K562 (cell line): ENCODE measurements around the gene MSRB3. TPM values are rescaled to one million over a fixed set of nuclear protein-coding genes. Genes with fewer than 3 reads are reported as not detected.
A peak's percentile ranks its signal among the peaks of the same experiment; 100 is the strongest.

Experiments
- CBX3 ChIP-seq, 2 experiments: IDR thresholded peaks; 1 replicate in 1 of 2; 2 replicates in 1 of 2; pipeline ENCODE4 v1.6.1; 2012; ENCODE audit warnings: inconsistent platforms in 2 of 2, low read length in 2 of 2, borderline replicate concordance in 1 of 2, control low read depth in 1 of 2
- EHMT2 ChIP-seq: fragments of 450-650 bp; IDR thresholded peaks from 2 replicates; pipeline ENCODE4 v1.6.1; 2018; ENCODE audit warnings: antibody characterized with exemption
- GATAD2A ChIP-seq: fragments of 450-650 bp; IDR thresholded peaks from 2 replicates; pipeline ENCODE4 v1.6.1; 2017
- GTF3C2 ChIP-seq: IDR thresholded peaks from 3 replicates; pipeline ENCODE4 v1.6.1; 2011; ENCODE audit warnings: borderline replicate concordance, mild to moderate bottlenecking, moderate library complexity; ENCODE audit not compliant: insufficient read length; ENCODE audit errors: extremely low read depth
- MYC ChIP-seq, 2 experiments: fragments of 250-450 bp in 1 of 2; sonication (Bioruptor Pico) in 1 of 2; IDR thresholded peaks; 2 replicates each; pipeline versions ENCODE4 v1.5.1 to v1.6.1; 2012 to 2021; ENCODE audit warnings: low read depth in 2 of 2, borderline replicate concordance in 1 of 2, improper control_type of control experiment in 1 of 2, low read length in 1 of 2, mild to moderate bottlenecking in 1 of 2, moderate library complexity in 1 of 2
- SMAD1 ChIP-seq: fragments of 150-350 bp; IDR thresholded peaks from 2 replicates; pipeline ENCODE4 v1.6.1; 2014; ENCODE audit warnings: low read length, low read depth; ENCODE audit not compliant: partially characterized antibody
- UBTF ChIP-seq, 2 experiments: IDR thresholded peaks; 2 replicates each; pipeline ENCODE4 v1.6.1; 2012; ENCODE audit warnings: improper control_type of control experiment in 2 of 2, low read depth in 2 of 2, low read length in 2 of 2, borderline replicate concordance in 1 of 2
- XRCC4 ChIP-seq: IDR thresholded peaks from one replicate; pipeline ENCODE4 v1.6.1; 2011; ENCODE audit not compliant: insufficient read depth, insufficient read length; ENCODE audit errors: extremely low read depth
- ZBTB11 ChIP-seq, 3 experiments: fragments of 200-800 bp in 1 of 3; fragments of 250-450 bp in 1 of 3; fragments of 450-650 bp in 1 of 3; sonication (Bioruptor Pico) in 1 of 3; sonication (Bioruptor generic) in 1 of 3; formaldehyde crosslinking in 1 of 3; IDR thresholded peaks; 2 replicates each; pipeline versions ENCODE4 v1.6.1 to v1.8.0; 2016 to 2022; ENCODE audit warnings: mild to moderate bottlenecking in 2 of 3, missing genetic modification characterization in 2 of 3, missing compliant biosample characterization in 1 of 3, moderate library complexity in 1 of 3
- ZNF398 ChIP-seq: fragments of 250-450 bp; sonication (Bioruptor Pico); IDR thresholded peaks from 2 replicates; pipeline ENCODE4 v1.8.0; 2021; ENCODE audit warnings: moderate library complexity, mild to moderate bottlenecking, inconsistent platforms
- ZNF584 ChIP-seq: fragments of 200-800 bp; sonication (Bioruptor generic); IDR thresholded peaks from 2 replicates; pipeline ENCODE4 v1.6.1; 2016; ENCODE audit warnings: low read depth, mild to moderate bottlenecking, missing genetic modification characterization, missing compliant biosample characterization
- ZNF764 ChIP-seq: fragments of 250-450 bp; sonication (Bioruptor Pico); IDR thresholded peaks from 2 replicates; pipeline ENCODE4 v1.4.0; 2020; ENCODE audit warnings: low read depth, mild to moderate bottlenecking, moderate library complexity
- polyA plus RNA-seq, 8 experiments: library from polyadenylated mRNA; depleted of rRNA in 4 of 8; stranded (reverse) in 5 of 8; unstranded in 3 of 8; fragments of >200 nt; fragmentation: Nextera tagmentation in 2 of 8; fragmentation: Illumina TruSeq in 1 of 8; extraction: Ambion mirVana in 2 of 8; extraction: Trizol in 1 of 8; gene quantifications; 2 replicates each; pipeline versions ENCODE4 v1.2.1 to v1.2.3, GENCODE V29; 2011 to 2014; ENCODE audit warnings: inconsistent platforms in 1 of 8, missing spikeins in 1 of 8
- total RNA-seq, 7 experiments: library from RNA; depleted of rRNA in 6 of 7; stranded (reverse); fragments of >200 nt in 6 of 7; fragmentation: Illumina TruSeq in 2 of 7; extraction: Trizol in 2 of 7; gene quantifications; 2 replicates each; pipeline versions ENCODE4 v1.2.1 to v1.2.3, GENCODE V29; 2011 to 2021; ENCODE audit warnings: low replicate concordance in 1 of 7

MSRB3 gene
- total and polyA plus RNA-seq, 9 of the 15 experiments (the other 6 are each of a cell fraction or from before 2014, with no cell fraction given) = 0.04 TPM; not detected in 8

- TF ChIP-seq GTF3C2 = no peak
- TF ChIP-seq CBX3 (IDR thresholded peaks at IDR 0.05; ENCODE audit: borderline replicate concordance in 1 of 2, low read length in 2 of 2) = peak in 1 of 2 experiments; percentile 54; a peak in 1 of 3 replicates
- no peak for TF ChIP-seq GATAD2A
- peak; percentile 81 for TF ChIP-seq MYC (IDR thresholded peaks at IDR 0.05; ENCODE audit: low read depth, low read length)
- no peak for TF ChIP-seq MYC (CRISPR knock-in tag; IDR thresholded peaks at IDR 0.05; ENCODE audit: borderline replicate concordance, low read depth)
- no peak for TF ChIP-seq ZNF398
- no peak for TF ChIP-seq ZNF584
- TF ChIP-seq ZBTB11 (CRISPR knock-in tag; IDR thresholded peaks at IDR 0.05) = no peak
- no peak for TF ChIP-seq EHMT2
- no peak for TF ChIP-seq ZNF764
- no peak for TF ChIP-seq UBTF (IDR thresholded peaks at IDR 0.05; ENCODE audit: borderline replicate concordance in 1 of 2, low read depth in 2 of 2, low read length in 2 of 2)
- no peak for TF ChIP-seq XRCC4
- TF ChIP-seq SMAD1 = no peak
These were observed 22.3 kb downstream of the MSRB3 start (continued) for GRCh38 chr12:65300679-65301349.
